HG03139 (cell line): Measurements from ENCODE around the gene MBD5.
A peak's percentile ranks its signal among the peaks of the same experiment; 100 is the strongest.

Experiments
- ATAC-seq: cut with Tn5 transposase; IDR thresholded peaks from one replicate; pipeline ENCODE4 v1.9.1; 2021; ENCODE audit not compliant: unreplicated experiment

Gene MBD5

GRCh38 chr2:148450531-148450930, 429.6 kb downstream of the MBD5 start:
- ATAC-seq: no peak

GRCh38 chr2:148451046-148451445, 430.2 kb downstream of the MBD5 start:
- no peak for ATAC-seq

GRCh38 chr2:148455791-148456190, 434.9 kb downstream of the MBD5 start:
- no peak for ATAC-seq

- no peak for ATAC-seq
These were observed 437.3 kb downstream of the MBD5 start for GRCh38 chr2:148458171-148458570.

- no peak for ATAC-seq
These were observed 438.5 kb downstream of the MBD5 start for GRCh38 chr2:148459377-148459778.

DNA sequence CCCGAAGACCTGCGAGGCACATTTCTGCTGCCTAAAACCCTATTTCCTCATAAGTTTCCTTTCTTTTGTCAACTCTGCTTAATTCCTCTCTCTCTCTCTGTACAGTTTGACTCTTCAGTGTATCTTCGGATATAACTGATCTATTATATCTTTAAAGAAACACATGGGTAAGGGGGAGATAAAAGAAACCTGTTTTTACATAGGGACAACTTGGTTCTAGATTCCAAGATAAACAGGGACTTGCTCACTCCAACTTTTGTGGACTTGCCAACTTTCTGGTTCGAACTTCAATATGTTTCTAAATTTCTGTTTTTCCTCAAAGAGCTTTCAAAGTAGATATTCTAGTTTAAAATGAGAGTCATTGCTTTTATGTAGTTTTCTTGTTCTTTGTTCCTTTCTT, 441.0 kb downstream of the MBD5 start:
- ATAC-seq: no peak

- no peak for ATAC-seq
These were observed 454.7 kb downstream of the MBD5 start for GRCh38 chr2:148475626-148476025.

DNA sequence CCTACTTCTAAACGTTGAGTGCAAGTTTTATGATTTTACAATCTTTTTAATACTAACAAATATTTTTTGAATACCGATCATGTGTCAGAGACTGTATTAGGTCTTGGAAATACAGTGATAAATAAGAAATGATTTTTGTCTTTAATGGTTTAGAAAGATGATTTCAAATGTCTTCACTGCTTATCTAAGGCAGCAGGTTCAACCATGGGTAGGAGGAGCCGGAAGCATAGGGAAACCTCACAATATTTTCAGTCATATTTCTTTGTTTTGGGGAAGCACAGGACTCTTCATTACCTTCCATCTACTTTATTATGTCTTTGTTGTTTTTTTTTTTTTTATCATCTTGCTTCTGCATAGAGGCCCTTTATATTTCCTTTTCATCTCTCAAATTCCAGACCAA, 458.5 kb downstream of the MBD5 start:
- ATAC-seq: no peak

- ATAC-seq: no peak
These were observed 462.8 kb downstream of the MBD5 start for GRCh38 chr2:148483665-148484064.

DNA sequence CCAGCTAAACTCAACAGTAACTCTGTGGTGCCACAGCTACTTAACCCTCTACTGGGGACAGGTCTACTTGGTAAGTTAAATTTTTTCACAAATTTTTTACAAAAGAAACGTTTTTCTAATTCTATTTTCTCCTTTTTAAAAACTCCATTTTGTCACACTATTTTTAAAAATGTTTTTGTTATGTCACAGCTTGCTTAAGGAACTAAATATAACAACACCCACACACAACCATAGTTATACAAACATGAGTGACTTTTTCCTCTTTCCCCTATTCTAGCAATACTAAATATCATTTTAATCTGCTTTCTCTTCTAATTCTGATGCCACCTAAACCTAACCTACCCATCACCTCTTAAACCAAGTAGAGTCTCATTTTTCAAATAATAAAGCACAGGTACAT, 463.2 kb downstream of the MBD5 start:
- ATAC-seq: no peak

- no peak for ATAC-seq
These were observed 465.8 kb downstream of the MBD5 start for GRCh38 chr2:148486655-148487054.

DNA sequence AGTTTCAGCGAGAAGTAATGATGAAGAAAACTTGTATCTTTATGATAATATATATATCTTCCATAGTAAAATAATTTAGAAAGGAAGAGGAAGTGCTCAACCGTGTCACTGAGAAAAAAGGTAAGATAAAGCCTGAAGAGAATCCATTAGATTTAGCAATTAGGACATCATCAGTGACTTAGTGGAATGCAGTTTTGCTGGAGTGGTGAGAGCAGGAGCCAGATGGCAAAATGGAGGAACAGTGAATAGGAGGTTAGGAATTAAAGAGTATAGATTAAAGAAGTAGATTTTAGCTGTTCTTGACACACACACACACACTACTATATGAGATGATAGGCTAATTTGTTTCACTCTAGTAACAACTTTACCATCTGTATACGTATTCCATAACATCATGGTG, 466.5 kb downstream of the MBD5 start:
- ATAC-seq: no peak

DNA sequence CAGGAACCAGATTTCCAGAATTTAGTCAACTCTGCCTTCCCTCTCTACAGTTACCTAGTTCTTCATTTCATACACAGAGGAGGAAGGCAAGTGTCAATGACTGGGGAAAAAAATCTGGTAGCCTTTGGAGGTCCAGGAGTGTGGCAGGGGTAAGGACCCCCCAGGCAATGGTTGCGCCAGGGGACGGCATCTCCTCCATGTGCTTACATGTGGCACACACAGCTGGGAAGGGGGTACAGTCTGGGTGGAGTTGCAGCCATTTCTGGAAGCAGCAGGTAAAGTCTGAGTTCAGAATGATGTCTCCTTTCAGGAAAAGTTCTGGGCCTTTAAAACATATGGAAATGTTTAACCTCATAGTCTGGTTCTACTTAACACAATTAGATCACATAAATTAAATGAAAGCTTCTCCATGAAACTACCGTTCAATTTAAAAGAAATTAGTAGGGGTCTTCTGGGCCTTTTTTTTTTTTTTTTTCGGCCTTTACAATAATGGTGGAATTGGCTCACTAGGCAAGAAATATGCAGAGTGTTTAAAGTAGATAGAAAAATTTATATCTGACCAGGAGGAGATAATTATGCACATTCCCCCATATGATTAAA, 470.0 kb downstream of the MBD5 start:
- no peak for ATAC-seq

GRCh38 chr2:148493822-148494563, 473.1 kb downstream of the MBD5 start:
- ATAC-seq: peak; percentile 72

- no peak for ATAC-seq
These were observed 474.7 kb downstream of the MBD5 start for GRCh38 chr2:148495586-148495985.

DNA sequence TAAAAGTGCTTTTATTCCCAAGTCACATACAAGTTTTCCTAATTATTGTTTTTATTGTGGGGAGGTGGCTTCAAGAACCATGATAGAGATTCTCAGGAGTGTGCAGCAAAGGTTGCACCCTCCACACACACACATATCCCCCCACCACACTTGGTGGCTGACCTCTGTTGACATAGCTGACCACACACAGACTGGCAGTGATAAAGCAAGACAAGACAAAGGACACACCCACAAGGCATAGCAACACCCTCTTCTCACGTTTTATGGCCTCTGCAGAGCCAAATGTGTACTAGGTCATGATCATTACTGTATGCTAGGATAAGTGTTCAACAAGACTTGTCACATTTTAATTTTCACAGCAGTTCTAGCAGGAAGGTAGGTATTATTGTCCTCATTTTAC, 480.7 kb downstream of the MBD5 start:
- no peak for ATAC-seq

DNA sequence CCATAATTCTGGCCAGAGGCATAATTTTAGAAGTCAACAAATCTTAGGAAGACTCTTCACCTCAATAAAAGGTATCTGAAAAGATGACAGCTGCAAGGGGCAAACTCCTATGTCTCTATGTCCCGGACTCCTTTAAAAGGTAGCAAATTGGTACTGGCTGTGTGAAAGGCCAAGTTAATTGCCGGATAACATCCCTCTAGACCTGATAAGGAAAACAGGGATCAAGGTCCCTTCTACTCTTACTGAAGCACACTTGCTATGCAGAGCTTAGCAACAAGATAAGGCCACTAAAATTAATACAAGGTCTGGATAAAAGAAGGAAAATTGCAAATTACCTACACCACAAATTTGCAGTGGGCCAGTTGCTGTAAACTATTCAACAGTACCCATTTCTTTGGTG, 482.6 kb downstream of the MBD5 start:
- ATAC-seq: no peak

DNA sequence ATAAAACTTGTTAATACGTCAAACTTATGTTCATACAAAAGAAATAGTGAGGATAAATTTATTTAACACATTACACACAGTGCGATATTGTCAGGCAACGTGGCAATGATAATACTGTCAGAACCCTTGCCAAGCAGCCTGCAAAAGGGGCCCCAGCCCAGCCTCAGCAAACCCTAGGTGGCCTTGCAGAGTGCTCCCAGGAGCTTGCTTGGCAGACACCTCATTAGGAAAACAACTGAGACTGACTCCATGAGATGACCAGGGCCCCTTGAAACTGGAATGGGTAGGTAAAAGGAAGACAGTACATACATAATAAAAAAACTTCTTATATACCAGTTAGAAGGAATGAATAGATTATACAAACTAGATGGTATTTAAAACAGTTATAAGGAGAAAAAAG, 487.1 kb downstream of the MBD5 start:
- no peak for ATAC-seq

GRCh38 chr2:148508878-148509287, 488.0 kb downstream of the MBD5 start:
- ATAC-seq: no peak

DNA sequence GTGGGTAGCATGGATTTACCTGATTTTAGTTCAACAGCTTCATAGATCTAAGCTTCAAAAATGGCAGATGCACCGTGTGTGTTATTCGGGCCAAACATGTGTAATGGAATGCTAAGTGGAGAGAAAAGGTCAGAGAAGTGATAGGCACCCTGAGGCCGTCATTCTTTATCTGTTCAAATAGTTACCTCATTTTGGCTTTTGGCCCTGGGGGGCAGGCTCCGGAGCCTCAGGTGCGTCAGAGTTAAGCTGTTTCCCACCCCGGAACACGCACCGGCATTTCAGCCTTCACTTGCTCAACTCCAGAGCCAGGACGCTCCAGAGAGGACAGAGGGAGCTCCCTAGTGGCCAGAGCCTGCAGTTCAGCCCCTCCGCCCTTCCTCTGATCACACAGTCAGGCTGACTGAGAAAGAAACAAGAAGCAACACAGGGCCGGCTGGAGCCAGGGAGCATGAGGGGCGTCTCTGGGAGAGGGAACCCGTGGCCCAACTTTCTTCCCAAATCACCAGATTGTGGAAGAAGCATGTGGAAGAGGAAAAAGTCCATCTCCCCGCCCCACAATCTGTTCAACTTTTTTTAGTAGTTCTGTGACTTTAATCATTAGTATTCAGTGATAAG, 488.5 kb downstream of the MBD5 start:
- ATAC-seq: peak; percentile 100

DNA sequence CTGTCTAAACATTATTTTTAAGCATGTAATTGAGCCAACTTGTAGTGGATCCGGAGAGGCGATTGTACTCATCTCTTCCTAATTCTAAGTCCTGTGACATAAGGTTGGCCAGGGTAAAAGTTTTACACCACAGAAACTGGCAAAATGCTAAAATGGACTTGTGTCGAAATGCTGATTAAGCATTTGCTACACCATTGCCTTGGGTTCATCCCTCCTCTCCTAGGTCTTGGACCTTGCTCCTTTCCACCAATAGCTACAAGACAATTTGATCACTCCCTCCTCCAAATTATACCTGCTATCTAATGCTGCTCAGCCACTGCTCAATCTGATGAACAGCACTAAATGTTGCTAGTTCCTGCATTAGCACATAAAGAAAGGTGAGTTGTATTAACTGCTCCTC, 491.0 kb downstream of the MBD5 start:
- no peak for ATAC-seq

GRCh38 chr2:148512501-148512900, 491.6 kb downstream of the MBD5 start:
- no peak for ATAC-seq
